IPS-15b (cell line): Measurements from ENCODE around the gene PRSS1.
"Not testable (repeated sequence)": the region's sequence is repeated elsewhere in the genome, so short reads cannot be mapped to it uniquely, and the experiment has no call there.

Experiments
- H3K27me3 ChIP-seq: one replicate; pipeline ENCODE4 v1.6.1; 2013; ENCODE audit warnings: low read length; ENCODE audit not compliant: control insufficient read depth, insufficient read depth
- H3K36me3 ChIP-seq: one replicate; pipeline ENCODE4 v1.6.1; 2013; ENCODE audit warnings: low read length; ENCODE audit not compliant: control insufficient read depth, insufficient read depth
- H3K4me1 ChIP-seq: one replicate; pipeline ENCODE4 v1.6.1; 2013; ENCODE audit warnings: mild to moderate bottlenecking, low read length; ENCODE audit not compliant: control insufficient read depth, insufficient read depth
- H3K4me3 ChIP-seq: one replicate; pipeline ENCODE4 v1.5.1; 2013; ENCODE audit warnings: low read depth, low read length
- H3K9ac ChIP-seq: one replicate; pipeline ENCODE4 v1.6.1; 2013; ENCODE audit warnings: low read depth, mild to moderate bottlenecking, low read length
- H3K9me3 ChIP-seq: one replicate; pipeline ENCODE4 v1.6.1; 2013; ENCODE audit warnings: mild to moderate bottlenecking, low read length; ENCODE audit not compliant: control insufficient read depth, insufficient read depth

PRSS1 gene

GRCh38 chr7:142750321-142750938 lies 1.2 kb downstream of the PRSS1 start:
- Histone ChIP-seq H3K9me3 (no peaks in the 10 kb centered on the region), H3K27me3 (no peaks in the 10 kb centered on the region), H3K36me3 (no peaks in the 10 kb centered on the region), H3K9ac (no peak overlapping the region), H3K4me1 (no peaks in the 10 kb centered on the region), H3K4me3 (no peak overlapping the region)

DNA sequence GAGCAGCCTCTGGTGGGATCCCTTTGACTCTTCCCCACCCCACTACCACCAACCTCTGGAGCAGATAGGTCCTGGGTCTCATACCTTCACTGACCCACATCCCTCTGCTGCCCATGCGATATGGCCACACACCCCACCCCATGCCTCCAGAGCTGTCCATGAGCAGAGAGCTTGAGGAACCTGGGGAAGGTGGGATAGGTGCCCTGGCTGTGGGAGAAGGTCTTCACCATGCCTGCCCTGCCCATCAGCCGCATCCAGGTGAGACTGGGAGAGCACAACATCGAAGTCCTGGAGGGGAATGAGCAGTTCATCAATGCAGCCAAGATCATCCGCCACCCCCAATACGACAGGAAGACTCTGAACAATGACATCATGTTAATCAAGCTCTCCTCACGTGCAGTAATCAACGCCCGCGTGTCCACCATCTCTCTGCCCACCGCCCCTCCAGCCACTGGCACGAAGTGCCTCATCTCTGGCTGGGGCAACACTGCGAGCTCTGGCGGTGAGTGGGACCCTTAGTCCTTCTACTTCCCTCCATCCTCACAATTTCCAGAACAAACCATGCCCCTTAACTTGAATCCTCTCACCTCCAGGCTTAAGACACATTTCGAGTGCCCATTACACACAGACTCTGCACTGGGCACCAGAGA lies 2.4 kb downstream of the PRSS1 start:
- H3K9me3 ChIP-seq, H3K4me1 ChIP-seq, H3K4me3 ChIP-seq, H3K9ac ChIP-seq, H3K27me3 ChIP-seq, H3K36me3 ChIP-seq: not testable (repeated sequence)

DNA sequence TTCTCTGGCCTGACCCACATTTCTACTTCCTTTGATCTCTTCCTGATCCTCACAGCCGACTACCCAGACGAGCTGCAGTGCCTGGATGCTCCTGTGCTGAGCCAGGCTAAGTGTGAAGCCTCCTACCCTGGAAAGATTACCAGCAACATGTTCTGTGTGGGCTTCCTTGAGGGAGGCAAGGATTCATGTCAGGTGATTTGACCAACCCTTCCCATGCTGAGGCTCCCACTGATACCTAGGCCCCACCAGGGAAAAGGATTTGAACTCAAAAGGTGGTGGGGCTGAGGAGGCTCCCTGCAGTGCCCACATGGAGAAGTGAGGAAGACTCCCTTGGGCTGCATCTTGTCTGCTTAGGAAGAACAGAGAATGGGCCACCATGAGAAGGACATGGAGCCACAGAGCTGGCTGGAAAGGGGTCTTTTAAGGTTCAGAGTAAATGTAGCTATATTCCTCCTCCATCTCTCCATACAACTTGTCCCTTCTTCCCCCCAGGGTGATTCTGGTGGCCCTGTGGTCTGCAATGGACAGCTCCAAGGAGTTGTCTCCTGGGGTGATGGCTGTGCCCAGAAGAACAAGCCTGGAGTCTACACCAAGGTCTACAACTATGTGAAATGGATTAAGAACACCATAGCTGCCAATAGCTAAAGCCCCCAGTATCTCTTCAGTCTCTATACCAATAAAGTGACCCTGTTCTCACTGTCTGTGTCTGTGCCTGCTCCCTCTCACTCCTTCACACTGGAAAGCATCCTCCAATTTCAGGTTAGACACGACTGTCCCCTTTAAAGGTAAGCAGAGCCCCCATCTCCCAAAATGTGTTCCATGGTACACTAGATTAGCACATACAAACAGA lies 3.3 kb downstream of the PRSS1 start:
- H3K36me3 ChIP-seq: no peaks in the 10 kb centered on the region
- H3K9ac ChIP-seq: no peak overlapping the region
- no peaks in the 10 kb centered on the region for H3K4me1 ChIP-seq
- H3K27me3 ChIP-seq: no peaks in the 10 kb centered on the region
- no peak overlapping the region for H3K4me3 ChIP-seq
- no peaks in the 10 kb centered on the region for H3K9me3 ChIP-seq

- H3K9ac ChIP-seq: no peak overlapping the region
Measured at GRCh38 chr7:142753366-142753765, 4.1 kb downstream of the PRSS1 start.

GRCh38 chr7:142753925-142754491 lies 4.7 kb downstream of the PRSS1 start:
- H3K36me3 ChIP-seq, H3K9me3 ChIP-seq, H3K4me1 ChIP-seq, H3K4me3 ChIP-seq, H3K27me3 ChIP-seq, H3K9ac ChIP-seq: not testable (repeated sequence)

More at GRCh38 chr7:142753366-142753765, 4.1 kb downstream of the PRSS1 start:
- Histone ChIP-seq H3K9me3 (no peaks in the 10 kb centered on the region), H3K36me3 (no peaks in the 10 kb centered on the region), H3K4me1 (no peaks in the 10 kb centered on the region), H3K27me3 (no peaks in the 10 kb centered on the region), H3K4me3 (no peak overlapping the region)

GRCh38 chr7:142754681-142755575 lies 5.7 kb downstream of the PRSS1 start:
- Histone ChIP-seq H3K9me3 (no peaks in the 10 kb centered on the region), H3K4me1 (no peaks in the 10 kb centered on the region), H3K27me3 (no peaks in the 10 kb centered on the region), H3K36me3 (no peaks in the 10 kb centered on the region), H3K4me3 (no peak overlapping the region), H3K9ac (no peak overlapping the region)

DNA sequence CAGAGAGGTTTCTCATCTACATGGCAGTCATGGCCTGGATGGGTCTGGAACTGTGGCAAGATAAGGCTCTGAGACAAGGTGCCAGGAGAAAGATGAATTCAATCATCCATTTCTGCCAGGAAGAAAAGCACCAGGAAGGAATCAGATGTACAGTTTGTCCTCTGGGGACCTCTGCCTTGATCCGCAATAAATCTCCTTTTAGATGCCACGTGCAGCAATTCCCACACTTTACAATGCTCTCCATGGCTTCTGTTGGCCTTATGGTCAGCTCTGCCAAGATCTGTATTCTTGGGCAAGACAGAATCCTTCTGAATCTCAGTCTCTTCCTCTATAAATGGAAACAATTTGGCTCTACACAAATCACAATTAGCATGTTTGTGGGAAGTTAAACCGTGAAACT lies 9.0 kb downstream of the PRSS1 start:
- H3K4me3 ChIP-seq, H3K9ac ChIP-seq, H3K4me1 ChIP-seq, H3K36me3 ChIP-seq, H3K9me3 ChIP-seq, H3K27me3 ChIP-seq: not testable (repeated sequence)

GRCh38 chr7:142759433-142759832 lies 10.2 kb downstream of the PRSS1 start:
- Histone ChIP-seq H3K4me3 (no peak overlapping the region), H3K27me3 (no peaks in the 10 kb centered on the region), H3K36me3 (no peaks in the 10 kb centered on the region), H3K9me3 (no peaks in the 10 kb centered on the region), H3K4me1 (no peaks in the 10 kb centered on the region), H3K9ac (no peak overlapping the region)

- Histone ChIP-seq H3K9me3 (no peaks in the 10 kb centered on the region), H3K9ac (no peak overlapping the region), H3K27me3 (no peaks in the 10 kb centered on the region), H3K36me3 (no peaks in the 10 kb centered on the region), H3K4me1 (no peaks in the 10 kb centered on the region), H3K4me3 (no peak overlapping the region)
Measured at GRCh38 chr7:142760071-142760642, 10.9 kb downstream of the PRSS1 start.

- H3K36me3 ChIP-seq, H3K9me3 ChIP-seq, H3K9ac ChIP-seq, H3K4me1 ChIP-seq, H3K4me3 ChIP-seq, H3K27me3 ChIP-seq: not testable (repeated sequence)
Measured at GRCh38 chr7:142761606-142762005, 12.3 kb downstream of the PRSS1 start.

DNA sequence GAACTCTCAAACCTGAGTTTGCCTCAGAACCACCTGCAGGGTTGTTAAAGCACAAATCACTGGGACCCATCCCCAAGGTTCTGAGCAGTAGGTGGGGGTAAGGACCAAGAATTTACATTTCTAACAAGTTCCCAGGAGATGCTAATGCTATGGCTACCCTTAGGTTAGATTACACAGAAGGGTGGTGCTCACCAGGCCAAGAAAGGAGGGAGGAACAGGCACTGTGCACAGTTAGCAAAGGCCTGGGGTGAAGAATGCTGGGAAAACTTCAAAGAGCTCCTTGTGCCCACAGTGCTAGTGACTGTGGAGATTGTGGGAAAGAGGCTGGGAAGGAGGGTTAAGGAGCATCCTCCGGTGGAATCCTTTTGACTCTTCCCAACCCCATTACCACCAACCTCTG lies 12.8 kb downstream of the PRSS1 start:
- no peaks in the 10 kb centered on the region for H3K36me3 ChIP-seq
- no peaks in the 10 kb centered on the region for H3K4me1 ChIP-seq
- H3K27me3 ChIP-seq: no peaks in the 10 kb centered on the region
- no peak overlapping the region for H3K4me3 ChIP-seq
- no peaks in the 10 kb centered on the region for H3K9me3 ChIP-seq
- no peak overlapping the region for H3K9ac ChIP-seq
